WERI-Rb-1 (cell line): ENCODE measurements around the gene NLGN1.

Source experiments
- DNase-seq: peaks from one replicate; pipeline ENCODE4 v3.0.0-alpha.2; 2020
- H3K27ac ChIP-seq: fragments of 250-450 bp; sonication (Bioruptor Pico); 2 replicates; pipeline ENCODE4 v1.5.1; 2020; ENCODE audit warnings: mild to moderate bottlenecking, moderate library complexity
- H3K27me3 ChIP-seq: fragments of 250-450 bp; sonication (Bioruptor Pico); 2 replicates; pipeline ENCODE4 v1.5.1; 2021; ENCODE audit warnings: mild to moderate bottlenecking, low read depth, moderate library complexity; ENCODE audit not compliant: insufficient read depth, severe bottlenecking
- H3K36me3 ChIP-seq: fragments of 250-450 bp; sonication (Bioruptor Pico); 2 replicates; pipeline ENCODE4 v1.5.1; 2020; ENCODE audit warnings: mild to moderate bottlenecking, moderate library complexity
- H3K4me3 ChIP-seq: 2 replicates; pipeline ENCODE4 v1.5.1; 2011; ENCODE audit warnings: low read depth, mild to moderate bottlenecking, control low read depth, low read length
- H3K9me3 ChIP-seq: fragments of 250-450 bp; sonication (Bioruptor Pico); 2 replicates; pipeline ENCODE4 v1.5.1; 2021; ENCODE audit warnings: mild to moderate bottlenecking, moderate library complexity; ENCODE audit not compliant: severe bottlenecking
- TF ChIP-seq, protein P1 (sequence below): IDR thresholded peaks from 2 replicates; pipeline ENCODE4 v1.5.1; 2011; ENCODE audit warnings: low read depth, mild to moderate bottlenecking, control low read depth, inconsistent platforms, low read length

NLGN1 gene

DNA sequence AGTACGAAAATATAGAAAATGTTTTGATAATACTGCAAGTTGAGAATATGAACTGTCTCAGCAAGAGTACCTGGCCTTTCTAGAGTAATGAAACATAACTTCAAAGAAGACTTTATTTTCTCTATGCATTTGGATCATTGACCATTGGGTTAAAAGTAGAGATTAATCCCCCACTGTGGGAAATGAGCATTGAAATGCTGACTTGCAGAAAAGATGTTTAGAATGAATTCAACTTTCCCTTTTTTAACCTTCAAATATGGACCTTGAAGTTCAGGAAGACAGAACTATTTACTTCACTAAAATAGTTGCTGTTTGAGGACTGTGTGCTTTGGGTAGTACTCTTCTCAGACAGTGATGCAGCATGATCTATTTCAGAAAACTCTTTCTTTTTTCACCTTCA, 75.7 kb downstream of the NLGN1 start:
- no peak overlapping the region for H3K4me3 ChIP-seq
- no peaks in the 10 kb centered on the region for H3K27me3 ChIP-seq
- H3K36me3 ChIP-seq = no peaks in the 10 kb centered on the region
- no peaks in the 10 kb centered on the region for H3K9me3 ChIP-seq
- TF ChIP-seq, protein P1, sequence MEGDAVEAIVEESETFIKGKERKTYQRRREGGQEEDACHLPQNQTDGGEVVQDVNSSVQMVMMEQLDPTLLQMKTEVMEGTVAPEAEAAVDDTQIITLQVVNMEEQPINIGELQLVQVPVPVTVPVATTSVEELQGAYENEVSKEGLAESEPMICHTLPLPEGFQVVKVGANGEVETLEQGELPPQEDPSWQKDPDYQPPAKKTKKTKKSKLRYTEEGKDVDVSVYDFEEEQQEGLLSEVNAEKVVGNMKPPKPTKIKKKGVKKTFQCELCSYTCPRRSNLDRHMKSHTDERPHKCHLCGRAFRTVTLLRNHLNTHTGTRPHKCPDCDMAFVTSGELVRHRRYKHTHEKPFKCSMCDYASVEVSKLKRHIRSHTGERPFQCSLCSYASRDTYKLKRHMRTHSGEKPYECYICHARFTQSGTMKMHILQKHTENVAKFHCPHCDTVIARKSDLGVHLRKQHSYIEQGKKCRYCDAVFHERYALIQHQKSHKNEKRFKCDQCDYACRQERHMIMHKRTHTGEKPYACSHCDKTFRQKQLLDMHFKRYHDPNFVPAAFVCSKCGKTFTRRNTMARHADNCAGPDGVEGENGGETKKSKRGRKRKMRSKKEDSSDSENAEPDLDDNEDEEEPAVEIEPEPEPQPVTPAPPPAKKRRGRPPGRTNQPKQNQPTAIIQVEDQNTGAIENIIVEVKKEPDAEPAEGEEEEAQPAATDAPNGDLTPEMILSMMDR = no peak
- no peak for DNase-seq
- no peak overlapping the region for H3K27ac ChIP-seq

DNA sequence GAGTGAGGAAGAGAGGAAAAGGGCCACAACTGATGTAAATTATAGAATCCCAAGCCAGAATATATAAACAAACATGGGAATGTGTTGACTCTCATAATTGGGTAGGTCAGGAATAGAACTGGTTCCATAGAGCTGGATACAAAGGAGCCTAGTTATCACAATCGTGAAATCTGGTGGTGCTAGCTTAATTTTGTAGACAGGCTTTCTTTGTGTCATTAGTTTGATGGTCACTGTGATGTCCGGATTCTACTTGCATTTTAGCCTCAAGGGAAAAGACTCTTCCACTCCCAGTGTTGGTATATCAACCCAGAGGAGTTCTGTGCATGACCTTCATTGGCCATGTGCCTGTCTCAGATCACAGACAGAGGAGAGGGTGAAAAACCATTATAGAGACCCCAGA, 81.8 kb downstream of the NLGN1 start:
- Histone ChIP-seq H3K4me3 (no peak overlapping the region), H3K9me3 (no peaks in the 10 kb centered on the region), H3K27me3 (no peaks in the 10 kb centered on the region), H3K27ac (no peak overlapping the region), H3K36me3 (no peaks in the 10 kb centered on the region)
- DNase-seq = no peak
- TF ChIP-seq, protein P1 = no peak

DNA sequence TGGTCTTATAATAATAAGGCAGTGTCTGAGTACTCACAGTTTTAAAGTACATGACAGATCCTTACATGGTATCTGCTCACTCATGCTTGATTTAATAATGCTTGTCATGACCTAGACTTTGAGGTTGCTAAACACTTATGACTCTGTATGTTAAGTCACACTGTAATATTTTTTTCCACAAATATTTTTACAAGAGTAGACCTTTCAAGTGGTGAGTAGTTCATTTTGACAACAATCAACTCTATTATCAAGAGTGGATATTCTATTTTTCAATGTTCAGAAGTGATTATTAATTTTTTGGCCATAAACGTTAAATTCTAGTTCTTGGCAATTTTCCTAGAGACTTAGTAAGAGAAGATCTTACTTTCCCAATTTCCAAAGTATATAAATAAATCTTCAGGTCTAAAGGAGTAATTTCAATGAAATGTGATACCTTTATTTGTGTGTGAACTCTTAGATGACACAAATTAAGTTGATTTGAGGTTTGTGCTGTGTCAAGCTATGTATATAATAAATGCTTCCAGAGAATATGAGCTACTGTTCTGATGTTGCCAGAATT, 104.5 kb downstream of the NLGN1 start:
- TF ChIP-seq, protein P1 = no peak
- no peak for DNase-seq
- Histone ChIP-seq H3K4me3 (no peak overlapping the region), H3K27ac (no peak overlapping the region), H3K36me3 (no peaks in the 10 kb centered on the region), H3K27me3 (no peaks in the 10 kb centered on the region), H3K9me3 (no peaks in the 10 kb centered on the region)

DNA sequence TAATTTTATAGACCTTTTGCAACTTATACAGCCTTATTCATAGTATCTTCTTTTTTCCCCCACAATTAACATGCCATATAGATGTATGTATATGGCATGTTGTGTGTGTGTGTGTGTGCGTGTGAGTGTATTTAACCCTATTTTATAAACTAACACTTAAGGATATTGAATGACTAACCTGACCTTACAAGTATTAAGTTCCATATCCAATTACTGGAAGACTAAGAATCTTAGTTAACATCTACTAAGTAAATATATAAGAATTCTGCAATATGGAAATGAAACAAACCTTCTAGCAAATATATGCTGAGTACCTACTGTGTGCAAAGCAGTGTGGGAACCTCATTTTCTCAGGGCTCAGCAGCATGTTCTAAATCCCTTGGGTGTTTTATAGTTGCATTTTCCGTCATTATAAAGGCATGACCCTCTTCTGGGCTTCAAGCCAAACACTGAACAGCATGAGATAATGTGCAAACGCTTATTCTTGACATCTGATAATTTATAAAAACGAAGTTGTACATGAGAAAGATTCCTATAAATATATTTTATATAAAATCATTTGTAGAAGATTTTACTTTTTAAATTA, 105.5 kb downstream of the NLGN1 start:
- TF ChIP-seq, protein P1 = no peak
- Histone ChIP-seq H3K36me3 (no peaks in the 10 kb centered on the region), H3K27me3 (no peaks in the 10 kb centered on the region), H3K27ac (no peak overlapping the region), H3K4me3 (no peak overlapping the region), H3K9me3 (no peaks in the 10 kb centered on the region)
- no peak for DNase-seq

DNA sequence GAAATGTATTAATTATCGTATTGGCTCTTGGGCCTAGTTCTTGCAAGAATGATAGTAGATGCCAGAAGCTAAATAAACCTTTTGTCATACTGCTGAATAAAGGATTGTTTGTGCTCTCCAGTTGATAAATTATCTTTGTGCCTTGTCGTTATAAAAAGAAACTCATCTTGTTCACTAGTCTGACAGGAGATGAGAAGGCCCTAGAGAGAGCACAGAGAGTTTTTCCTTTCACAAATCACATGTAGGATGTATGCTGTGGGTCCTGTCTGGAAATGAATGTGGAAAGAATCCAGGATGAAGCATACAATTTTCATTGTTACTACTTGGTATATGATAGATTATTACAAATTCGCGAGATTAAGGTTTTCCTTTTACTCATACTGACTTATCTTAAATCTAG, 113.0 kb downstream of the NLGN1 start:
- Histone ChIP-seq H3K27ac (no peak overlapping the region), H3K36me3 (no peaks in the 10 kb centered on the region), H3K4me3 (no peak overlapping the region), H3K9me3 (no peaks in the 10 kb centered on the region), H3K27me3 (no peaks in the 10 kb centered on the region)
- TF ChIP-seq, protein P1 = no peak
- no peak for DNase-seq

DNA sequence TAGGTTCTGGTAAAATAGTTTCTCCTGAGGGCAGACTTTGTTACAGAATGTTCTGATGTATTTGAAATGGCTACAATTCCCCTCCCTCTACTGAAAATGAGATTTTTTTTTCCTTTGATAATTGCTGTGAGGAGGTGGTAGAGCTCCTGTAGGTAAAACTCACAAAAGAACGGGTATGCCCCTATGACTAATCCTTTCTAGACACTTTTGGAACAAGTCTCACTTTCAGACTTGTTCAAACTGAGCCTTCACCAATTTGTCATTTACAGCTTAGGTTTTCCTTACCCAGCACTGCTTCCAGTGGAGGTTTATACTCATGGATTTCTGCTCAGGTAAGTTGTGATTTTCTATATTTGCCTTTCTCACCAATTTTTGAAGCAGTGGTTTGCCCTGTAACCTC, 115.6 kb downstream of the NLGN1 start:
- Histone ChIP-seq H3K9me3 (no peaks in the 10 kb centered on the region), H3K36me3 (no peaks in the 10 kb centered on the region), H3K4me3 (no peak overlapping the region), H3K27me3 (no peaks in the 10 kb centered on the region), H3K27ac (no peak overlapping the region)
- DNase-seq = no peak
- TF ChIP-seq, protein P1 = no peak
